ENCODE measurements around the gene TUSC2. TPM values are rescaled to one million over a fixed set of nuclear protein-coding genes. Genes with fewer than 3 reads are reported as not detected.
A peak's percentile ranks its signal among the peaks of the same experiment; 100 is the strongest.
"Not testable (repeated sequence)": the region's sequence is repeated elsewhere in the genome, so short reads cannot be mapped to it uniquely, and the experiment has no call there.

TUSC2 gene
- polyA plus RNA-seq, 2 donors = 14.2 to 34.6 TPM

- H3K27me3 ChIP-seq (ENCODE audit: control insufficient read depth in 1 of 2, insufficient read depth in 2 of 2, low read length in 2 of 2) = no peaks in the 10 kb centered on the region
- peak overlapping the region; percentile 28 to 38 for H3K27ac ChIP-seq (ENCODE audit: low read depth in 2 of 2, low read length in 1 of 2)
- no peaks in the 10 kb centered on the region for H3K9me3 ChIP-seq (ENCODE audit: control insufficient read depth in 2 of 2, insufficient read depth in 1 of 2, low read depth in 1 of 2, low read length in 1 of 2)
- peaks cover 0 to 29% of the 10 kb centered on the region in 2 donors for H3K4me1 ChIP-seq (ENCODE audit: control insufficient read depth in 2 of 2, insufficient read depth in 2 of 2, low read length in 1 of 2)
- WGBS, 2 donors = 68 to 75% methylated on average over 3 of the region's 3 CpGs
- H3K4me3 ChIP-seq (ENCODE audit: low read depth in 1 of 2, low read length in 2 of 2) = no peak overlapping the region
- peaks cover 0 to 10% of the 10 kb centered on the region in 2 donors for H3K36me3 ChIP-seq (ENCODE audit: control insufficient read depth in 2 of 2, insufficient read depth in 2 of 2, low read length in 1 of 2)
Observed at GRCh38 chr3:50314342-50314741, 13.7 kb downstream of the TUSC2 start.

- H3K9me3 ChIP-seq (ENCODE audit: control insufficient read depth in 2 of 2, insufficient read depth in 1 of 2, low read depth in 1 of 2, low read length in 1 of 2); H3K27me3 ChIP-seq (ENCODE audit: control insufficient read depth in 1 of 2, insufficient read depth in 2 of 2, low read length in 2 of 2); H3K27ac ChIP-seq (ENCODE audit: low read depth in 2 of 2, low read length in 1 of 2); H3K36me3 ChIP-seq (ENCODE audit: control insufficient read depth in 2 of 2, insufficient read depth in 2 of 2, low read length in 1 of 2); H3K4me3 ChIP-seq (ENCODE audit: low read depth in 1 of 2, low read length in 2 of 2): not testable (repeated sequence)
- H3K4me1 ChIP-seq (ENCODE audit: control insufficient read depth in 2 of 2, insufficient read depth in 2 of 2, low read length in 1 of 2) = peaks cover 0 to 10% of the 10 kb centered on the region in 2 donors
- 73 to 78% methylated on average over 12 to 32 of the region's 32 CpGs for WGBS, 2 donors
Observed at GRCh38 chr3:50312041-50312440, 16.0 kb downstream of the TUSC2 start.

- H3K27me3 ChIP-seq (ENCODE audit: control insufficient read depth in 1 of 2, insufficient read depth in 2 of 2, low read length in 2 of 2) = no peaks in the 10 kb centered on the region
- peaks cover 9 to 24% of the 10 kb centered on the region in 2 donors for H3K4me1 ChIP-seq (ENCODE audit: control insufficient read depth in 2 of 2, insufficient read depth in 2 of 2, low read length in 1 of 2)
- H3K4me3 ChIP-seq (ENCODE audit: low read depth in 1 of 2, low read length in 2 of 2) = no peak overlapping the region
- no peak overlapping the region for H3K27ac ChIP-seq (ENCODE audit: low read depth in 2 of 2, low read length in 1 of 2)
- H3K9me3 ChIP-seq (ENCODE audit: control insufficient read depth in 2 of 2, insufficient read depth in 1 of 2, low read depth in 1 of 2, low read length in 1 of 2) = no peaks in the 10 kb centered on the region
- H3K36me3 ChIP-seq (ENCODE audit: control insufficient read depth in 2 of 2, insufficient read depth in 2 of 2, low read length in 1 of 2) = no peaks in the 10 kb centered on the region
Observed at GRCh38 chr3:50304601-50305000, 23.4 kb downstream of the TUSC2 start.

GRCh38 chr3:50303013-50303815 lies 24.8 kb downstream of the TUSC2 start, which contains the start of gene HYAL1:
HYAL1 (minus strand) TSS chr3:50303574; CDS start chr3:50302956, 618 bp downstream.
- H3K9me3 ChIP-seq (ENCODE audit: control insufficient read depth in 2 of 2, insufficient read depth in 1 of 2, low read depth in 1 of 2, low read length in 1 of 2) = no peaks in the 10 kb centered on the region
- WGBS, 2 donors = 54 to 59% methylated on average over 14 of the region's 14 CpGs
- no peaks in the 10 kb centered on the region for H3K27me3 ChIP-seq (ENCODE audit: control insufficient read depth in 1 of 2, insufficient read depth in 2 of 2, low read length in 2 of 2)
- H3K4me1 ChIP-seq (ENCODE audit: control insufficient read depth in 2 of 2, insufficient read depth in 2 of 2, low read length in 1 of 2) = peaks cover 9 to 28% of the 10 kb centered on the region in 2 donors
- no peaks in the 10 kb centered on the region for H3K36me3 ChIP-seq (ENCODE audit: control insufficient read depth in 2 of 2, insufficient read depth in 2 of 2, low read length in 1 of 2)
- H3K27ac ChIP-seq (ENCODE audit: low read depth in 2 of 2, low read length in 1 of 2) = peak within 1 kb of the TSS; percentile 58 to 71
- peak within 1 kb of the TSS in 1 of 2 donors; percentile 9 for H3K4me3 ChIP-seq (ENCODE audit: low read depth in 1 of 2, low read length in 2 of 2)

- no peak overlapping the region for H3K4me3 ChIP-seq (ENCODE audit: low read depth in 1 of 2, low read length in 2 of 2)
- no peaks in the 10 kb centered on the region for H3K27me3 ChIP-seq (ENCODE audit: control insufficient read depth in 1 of 2, insufficient read depth in 2 of 2, low read length in 2 of 2)
- peak overlapping the region; percentile 34 to 53 for H3K27ac ChIP-seq (ENCODE audit: low read depth in 2 of 2, low read length in 1 of 2)
- H3K9me3 ChIP-seq (ENCODE audit: control insufficient read depth in 2 of 2, insufficient read depth in 1 of 2, low read depth in 1 of 2, low read length in 1 of 2) = no peaks in the 10 kb centered on the region
- H3K4me1 ChIP-seq (ENCODE audit: control insufficient read depth in 2 of 2, insufficient read depth in 2 of 2, low read length in 1 of 2) = peaks cover 9 to 29% of the 10 kb centered on the region in 2 donors
- 86 to 89% methylated on average over 32 of the region's 32 CpGs for WGBS, 2 donors
- H3K36me3 ChIP-seq (ENCODE audit: control insufficient read depth in 2 of 2, insufficient read depth in 2 of 2, low read length in 1 of 2) = peaks cover 0 to 1% of the 10 kb centered on the region in 2 donors
Observed at GRCh38 chr3:50302095-50303012, 25.7 kb downstream of the TUSC2 start.

- H3K4me3 ChIP-seq (ENCODE audit: low read depth in 1 of 2, low read length in 2 of 2) = no peak overlapping the region
- peaks cover 9 to 29% of the 10 kb centered on the region in 2 donors for H3K4me1 ChIP-seq (ENCODE audit: control insufficient read depth in 2 of 2, insufficient read depth in 2 of 2, low read length in 1 of 2)
Observed at GRCh38 chr3:50300681-50301254, 27.3 kb downstream of the TUSC2 start.

GRCh38 chr3:50299929-50300680 lies 27.9 kb downstream of the TUSC2 start:
- peak overlapping the region; percentile 2 to 38 for H3K4me3 ChIP-seq (ENCODE audit: low read depth in 1 of 2, low read length in 2 of 2)
- 47 to 51% methylated on average over 12 of the region's 12 CpGs for WGBS, 2 donors
- no peaks in the 10 kb centered on the region for H3K27me3 ChIP-seq (ENCODE audit: control insufficient read depth in 1 of 2, insufficient read depth in 2 of 2, low read length in 2 of 2)
- peaks cover 9 to 29% of the 10 kb centered on the region in 2 donors for H3K4me1 ChIP-seq (ENCODE audit: control insufficient read depth in 2 of 2, insufficient read depth in 2 of 2, low read length in 1 of 2)
- peaks cover 0 to 4% of the 10 kb centered on the region in 2 donors for H3K36me3 ChIP-seq (ENCODE audit: control insufficient read depth in 2 of 2, insufficient read depth in 2 of 2, low read length in 1 of 2)
- H3K9me3 ChIP-seq (ENCODE audit: control insufficient read depth in 2 of 2, insufficient read depth in 1 of 2, low read depth in 1 of 2, low read length in 1 of 2) = no peaks in the 10 kb centered on the region
- H3K27ac ChIP-seq (ENCODE audit: low read depth in 2 of 2, low read length in 1 of 2) = peak overlapping the region; percentile 88 to 98

More at GRCh38 chr3:50300681-50301254, 27.3 kb downstream of the TUSC2 start:
- 86 to 93% methylated on average over 6 of the region's 6 CpGs for WGBS, 2 donors
- H3K27me3 ChIP-seq (ENCODE audit: control insufficient read depth in 1 of 2, insufficient read depth in 2 of 2, low read length in 2 of 2) = no peaks in the 10 kb centered on the region
- H3K9me3 ChIP-seq (ENCODE audit: control insufficient read depth in 2 of 2, insufficient read depth in 1 of 2, low read depth in 1 of 2, low read length in 1 of 2) = no peaks in the 10 kb centered on the region
- H3K36me3 ChIP-seq (ENCODE audit: control insufficient read depth in 2 of 2, insufficient read depth in 2 of 2, low read length in 1 of 2) = peaks cover 0 to 4% of the 10 kb centered on the region in 2 donors
- peak overlapping the region; percentile 88 to 98 for H3K27ac ChIP-seq (ENCODE audit: low read depth in 2 of 2, low read length in 1 of 2)

GRCh38 chr3:50299638-50299928 lies 28.4 kb downstream of the TUSC2 start:
- Histone ChIP-seq H3K4me3 (ENCODE audit: low read depth in 1 of 2, low read length in 2 of 2) (peak overlapping the region; percentile 2 to 38), H3K27me3 (ENCODE audit: control insufficient read depth in 1 of 2, insufficient read depth in 2 of 2, low read length in 2 of 2) (no peaks in the 10 kb centered on the region), H3K27ac (ENCODE audit: low read depth in 2 of 2, low read length in 1 of 2) (peak overlapping the region; percentile 88 to 98), H3K9me3 (ENCODE audit: control insufficient read depth in 2 of 2, insufficient read depth in 1 of 2, low read depth in 1 of 2, low read length in 1 of 2) (no peaks in the 10 kb centered on the region), H3K36me3 (ENCODE audit: control insufficient read depth in 2 of 2, insufficient read depth in 2 of 2, low read length in 1 of 2) (peaks cover 0 to 4% of the 10 kb centered on the region in 2 donors), H3K4me1 (ENCODE audit: control insufficient read depth in 2 of 2, insufficient read depth in 2 of 2, low read length in 1 of 2) (peaks cover 9 to 29% of the 10 kb centered on the region in 2 donors)
- WGBS, 2 donors = 0 to 1% methylated on average over 12 of the region's 12 CpGs

Measured in esophagus (tissue), 2 donors.